HG03342 (cell line): ENCODE results near the gene ACSF2.

Source experiments
- ATAC-seq: cut with Tn5 transposase; IDR thresholded peaks from one replicate; pipeline ENCODE4 v1.9.1; 2021; ENCODE audit warnings: mild to moderate bottlenecking, moderate library complexity; ENCODE audit not compliant: unreplicated experiment

Gene ACSF2

GRCh38 chr17:50519141-50519834 lies 93.3 kb downstream of the ACSF2 start:
- ATAC-seq, result no peak

- no peak for ATAC-seq
Measured at GRCh38 chr17:50520483-50520882, 94.5 kb downstream of the ACSF2 start.

GRCh38 chr17:50521514-50521913 lies 95.5 kb downstream of the ACSF2 start:
- ATAC-seq, result no peak

GRCh38 chr17:50522766-50523165 lies 96.7 kb downstream of the ACSF2 start:
- ATAC-seq, result no peak

- no peak for ATAC-seq
Measured at GRCh38 chr17:50523208-50523607, 97.2 kb downstream of the ACSF2 start.
